HEK293 (cell line): Measurements from ENCODE around the gene ATP11C.

ENCODE experiments used
- BCL11A ChIP-seq: fragments of 450-650 bp; formaldehyde crosslinking; IDR thresholded peaks from 2 replicates; pipeline ENCODE4 v1.5.1; 2016; ENCODE audit warnings: low read depth, missing biosample characterization, missing genetic modification characterization
- KLF10 ChIP-seq: fragments of 450-650 bp; IDR thresholded peaks from 2 replicates; pipeline ENCODE4 v1.5.1; 2018; ENCODE audit warnings: missing biosample characterization, mild to moderate bottlenecking, missing genetic modification characterization
- ZBTB20 ChIP-seq: fragments of 450-650 bp; formaldehyde crosslinking; IDR thresholded peaks from 2 replicates; pipeline ENCODE4 v1.5.1; 2016; ENCODE audit warnings: missing biosample characterization, missing genetic modification characterization
- ZNF140 ChIP-seq: fragments of 450-650 bp; formaldehyde crosslinking; IDR thresholded peaks from 2 replicates; pipeline ENCODE4 v1.5.1; 2016; ENCODE audit warnings: missing biosample characterization, missing genetic modification characterization
- ZNF311 ChIP-seq: fragments of 450-650 bp; formaldehyde crosslinking; IDR thresholded peaks from 2 replicates; pipeline ENCODE4 v1.5.1; 2017; ENCODE audit warnings: missing biosample characterization, missing genetic modification characterization, borderline replicate concordance
- ZNF423 ChIP-seq: fragments of 450-650 bp; formaldehyde crosslinking; IDR thresholded peaks from 2 replicates; pipeline ENCODE4 v1.5.1; 2016; ENCODE audit warnings: missing biosample characterization, missing genetic modification characterization
- ZNF747 ChIP-seq: fragments of 450-650 bp; formaldehyde crosslinking; IDR thresholded peaks from 2 replicates; pipeline ENCODE4 v1.5.1; 2016; ENCODE audit warnings: missing biosample characterization, missing genetic modification characterization
- TF ChIP-seq, protein P1 (sequence below): fragments of 450-650 bp; formaldehyde crosslinking; IDR thresholded peaks from 2 replicates; pipeline ENCODE4 v1.5.1; 2016; ENCODE audit warnings: missing biosample characterization, missing genetic modification characterization, borderline replicate concordance
- TF ChIP-seq, protein P2 (sequence below): fragments of 450-650 bp; formaldehyde crosslinking; IDR thresholded peaks from 2 replicates; pipeline ENCODE4 v1.5.1; 2016; ENCODE audit warnings: missing biosample characterization, missing genetic modification characterization
- TF ChIP-seq, protein P3 (sequence below): fragments of 450-650 bp; formaldehyde crosslinking; IDR thresholded peaks from 2 replicates; pipeline ENCODE4 v1.5.1; 2016; ENCODE audit warnings: missing biosample characterization, missing genetic modification characterization
- TF ChIP-seq, protein P4 (sequence below): fragments of 450-650 bp; formaldehyde crosslinking; IDR thresholded peaks from 2 replicates; pipeline ENCODE4 v1.5.1; 2016; ENCODE audit warnings: missing biosample characterization, missing genetic modification characterization
- TF ChIP-seq, protein P5 (sequence below): fragments of 450-650 bp; formaldehyde crosslinking; IDR thresholded peaks from 2 replicates; pipeline ENCODE4 v1.5.1; 2016; ENCODE audit warnings: missing biosample characterization, missing genetic modification characterization

ATP11C gene

DNA sequence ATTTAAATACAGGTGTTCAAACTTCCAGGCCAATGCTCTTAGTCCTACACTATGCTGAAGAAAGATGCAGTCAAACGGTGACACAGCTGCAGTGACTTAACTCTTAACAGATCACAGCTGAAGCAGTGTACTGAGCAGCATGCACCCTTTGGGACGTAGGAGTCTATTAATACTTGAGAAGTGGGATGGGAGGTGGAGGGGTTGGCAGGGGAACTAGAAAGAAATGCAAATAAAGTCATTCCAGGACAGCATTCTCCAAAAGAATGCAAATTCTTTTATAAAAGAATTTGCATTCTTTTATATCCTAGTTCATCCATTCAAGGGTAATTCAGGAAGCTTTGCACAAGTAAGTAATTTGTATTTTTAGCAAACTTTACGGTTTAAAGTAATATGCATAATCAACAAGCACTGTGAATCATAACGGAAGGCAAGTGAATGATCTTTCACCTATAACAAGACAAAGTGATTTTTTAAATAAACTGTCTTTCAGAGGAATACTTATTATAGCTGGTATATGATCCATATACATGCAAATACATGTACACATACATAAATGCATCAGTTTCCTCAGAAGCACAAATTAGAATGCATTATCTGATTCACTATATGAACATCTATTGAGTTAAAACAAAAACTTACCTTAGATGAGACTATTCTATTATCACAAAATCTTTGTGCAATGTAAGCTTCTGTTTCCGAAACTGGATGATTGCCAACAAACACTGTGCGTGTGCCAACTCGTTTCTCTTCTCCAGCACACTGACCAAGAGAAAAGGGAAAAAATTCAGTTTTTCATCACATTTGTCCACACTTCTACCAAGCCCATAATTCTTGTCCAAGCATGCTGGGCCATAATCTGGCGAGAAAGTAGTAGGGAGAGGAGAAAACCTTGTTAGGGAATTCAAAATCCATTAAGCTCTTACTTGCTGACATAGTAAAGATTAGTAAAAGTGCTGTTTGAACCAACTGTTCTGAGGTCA, 106.5 kb downstream of the ATP11C start (continued):
- TF ChIP-seq, protein P1, sequence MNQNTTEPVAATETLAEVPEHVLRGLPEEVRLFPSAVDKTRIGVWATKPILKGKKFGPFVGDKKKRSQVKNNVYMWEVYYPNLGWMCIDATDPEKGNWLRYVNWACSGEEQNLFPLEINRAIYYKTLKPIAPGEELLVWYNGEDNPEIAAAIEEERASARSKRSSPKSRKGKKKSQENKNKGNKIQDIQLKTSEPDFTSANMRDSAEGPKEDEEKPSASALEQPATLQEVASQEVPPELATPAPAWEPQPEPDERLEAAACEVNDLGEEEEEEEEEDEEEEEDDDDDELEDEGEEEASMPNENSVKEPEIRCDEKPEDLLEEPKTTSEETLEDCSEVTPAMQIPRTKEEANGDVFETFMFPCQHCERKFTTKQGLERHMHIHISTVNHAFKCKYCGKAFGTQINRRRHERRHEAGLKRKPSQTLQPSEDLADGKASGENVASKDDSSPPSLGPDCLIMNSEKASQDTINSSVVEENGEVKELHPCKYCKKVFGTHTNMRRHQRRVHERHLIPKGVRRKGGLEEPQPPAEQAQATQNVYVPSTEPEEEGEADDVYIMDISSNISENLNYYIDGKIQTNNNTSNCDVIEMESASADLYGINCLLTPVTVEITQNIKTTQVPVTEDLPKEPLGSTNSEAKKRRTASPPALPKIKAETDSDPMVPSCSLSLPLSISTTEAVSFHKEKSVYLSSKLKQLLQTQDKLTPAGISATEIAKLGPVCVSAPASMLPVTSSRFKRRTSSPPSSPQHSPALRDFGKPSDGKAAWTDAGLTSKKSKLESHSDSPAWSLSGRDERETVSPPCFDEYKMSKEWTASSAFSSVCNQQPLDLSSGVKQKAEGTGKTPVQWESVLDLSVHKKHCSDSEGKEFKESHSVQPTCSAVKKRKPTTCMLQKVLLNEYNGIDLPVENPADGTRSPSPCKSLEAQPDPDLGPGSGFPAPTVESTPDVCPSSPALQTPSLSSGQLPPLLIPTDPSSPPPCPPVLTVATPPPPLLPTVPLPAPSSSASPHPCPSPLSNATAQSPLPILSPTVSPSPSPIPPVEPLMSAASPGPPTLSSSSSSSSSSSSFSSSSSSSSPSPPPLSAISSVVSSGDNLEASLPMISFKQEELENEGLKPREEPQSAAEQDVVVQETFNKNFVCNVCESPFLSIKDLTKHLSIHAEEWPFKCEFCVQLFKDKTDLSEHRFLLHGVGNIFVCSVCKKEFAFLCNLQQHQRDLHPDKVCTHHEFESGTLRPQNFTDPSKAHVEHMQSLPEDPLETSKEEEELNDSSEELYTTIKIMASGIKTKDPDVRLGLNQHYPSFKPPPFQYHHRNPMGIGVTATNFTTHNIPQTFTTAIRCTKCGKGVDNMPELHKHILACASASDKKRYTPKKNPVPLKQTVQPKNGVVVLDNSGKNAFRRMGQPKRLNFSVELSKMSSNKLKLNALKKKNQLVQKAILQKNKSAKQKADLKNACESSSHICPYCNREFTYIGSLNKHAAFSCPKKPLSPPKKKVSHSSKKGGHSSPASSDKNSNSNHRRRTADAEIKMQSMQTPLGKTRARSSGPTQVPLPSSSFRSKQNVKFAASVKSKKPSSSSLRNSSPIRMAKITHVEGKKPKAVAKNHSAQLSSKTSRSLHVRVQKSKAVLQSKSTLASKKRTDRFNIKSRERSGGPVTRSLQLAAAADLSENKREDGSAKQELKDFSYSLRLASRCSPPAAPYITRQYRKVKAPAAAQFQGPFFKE (tag by site-specific recombination): no peak
- TF ChIP-seq ZNF311 (tag by site-specific recombination) (no peak), KLF10 (tag by site-specific recombination) (no peak), ZNF423 (no peak), ZNF747 (no peak), ZBTB20 (tag by site-specific recombination) (no peak), ZNF140 (tag by site-specific recombination) (no peak), BCL11A (tag by site-specific recombination) (no peak)
- TF ChIP-seq, protein P2, sequence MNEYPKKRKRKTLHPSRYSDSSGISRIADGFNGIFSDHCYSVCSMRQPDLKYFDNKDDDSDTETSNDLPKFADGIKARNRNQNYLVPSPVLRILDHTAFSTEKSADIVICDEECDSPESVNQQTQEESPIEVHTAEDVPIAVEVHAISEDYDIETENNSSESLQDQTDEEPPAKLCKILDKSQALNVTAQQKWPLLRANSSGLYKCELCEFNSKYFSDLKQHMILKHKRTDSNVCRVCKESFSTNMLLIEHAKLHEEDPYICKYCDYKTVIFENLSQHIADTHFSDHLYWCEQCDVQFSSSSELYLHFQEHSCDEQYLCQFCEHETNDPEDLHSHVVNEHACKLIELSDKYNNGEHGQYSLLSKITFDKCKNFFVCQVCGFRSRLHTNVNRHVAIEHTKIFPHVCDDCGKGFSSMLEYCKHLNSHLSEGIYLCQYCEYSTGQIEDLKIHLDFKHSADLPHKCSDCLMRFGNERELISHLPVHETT (tag by site-specific recombination): no peak
- TF ChIP-seq, protein P3, sequence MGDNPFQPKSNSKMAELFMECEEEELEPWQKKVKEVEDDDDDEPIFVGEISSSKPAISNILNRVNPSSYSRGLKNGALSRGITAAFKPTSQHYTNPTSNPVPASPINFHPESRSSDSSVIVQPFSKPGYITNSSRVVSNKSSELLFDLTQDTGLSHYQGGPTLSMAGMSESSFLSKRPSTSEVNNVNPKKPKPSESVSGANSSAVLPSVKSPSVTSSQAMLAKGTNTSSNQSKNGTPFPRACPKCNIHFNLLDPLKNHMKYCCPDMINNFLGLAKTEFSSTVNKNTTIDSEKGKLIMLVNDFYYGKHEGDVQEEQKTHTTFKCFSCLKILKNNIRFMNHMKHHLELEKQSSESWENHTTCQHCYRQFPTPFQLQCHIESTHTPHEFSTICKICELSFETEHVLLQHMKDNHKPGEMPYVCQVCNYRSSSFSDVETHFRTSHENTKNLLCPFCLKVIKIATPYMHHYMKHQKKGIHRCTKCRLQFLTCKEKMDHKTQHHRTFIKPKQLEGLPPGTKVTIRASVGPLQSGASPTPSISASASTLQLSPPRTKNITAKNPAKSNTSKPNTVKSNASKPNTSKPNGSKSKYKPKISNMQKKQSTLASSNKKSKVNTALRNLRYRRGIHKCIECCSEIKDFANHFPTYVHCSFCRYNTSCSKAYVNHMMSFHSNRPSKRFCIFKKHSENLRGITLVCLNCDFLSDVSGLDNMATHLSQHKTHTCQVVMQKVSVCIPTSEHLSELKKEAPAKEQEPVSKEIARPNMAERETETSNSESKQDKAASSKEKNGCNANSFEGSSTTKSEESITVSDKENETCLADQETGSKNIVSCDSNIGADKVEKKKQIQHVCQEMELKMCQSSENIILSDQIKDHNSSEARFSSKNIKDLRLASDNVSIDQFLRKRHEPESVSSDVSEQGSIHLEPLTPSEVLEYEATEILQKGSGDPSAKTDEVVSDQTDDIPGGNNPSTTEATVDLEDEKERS (tag by site-specific recombination): no peak
- TF ChIP-seq, protein P4, sequence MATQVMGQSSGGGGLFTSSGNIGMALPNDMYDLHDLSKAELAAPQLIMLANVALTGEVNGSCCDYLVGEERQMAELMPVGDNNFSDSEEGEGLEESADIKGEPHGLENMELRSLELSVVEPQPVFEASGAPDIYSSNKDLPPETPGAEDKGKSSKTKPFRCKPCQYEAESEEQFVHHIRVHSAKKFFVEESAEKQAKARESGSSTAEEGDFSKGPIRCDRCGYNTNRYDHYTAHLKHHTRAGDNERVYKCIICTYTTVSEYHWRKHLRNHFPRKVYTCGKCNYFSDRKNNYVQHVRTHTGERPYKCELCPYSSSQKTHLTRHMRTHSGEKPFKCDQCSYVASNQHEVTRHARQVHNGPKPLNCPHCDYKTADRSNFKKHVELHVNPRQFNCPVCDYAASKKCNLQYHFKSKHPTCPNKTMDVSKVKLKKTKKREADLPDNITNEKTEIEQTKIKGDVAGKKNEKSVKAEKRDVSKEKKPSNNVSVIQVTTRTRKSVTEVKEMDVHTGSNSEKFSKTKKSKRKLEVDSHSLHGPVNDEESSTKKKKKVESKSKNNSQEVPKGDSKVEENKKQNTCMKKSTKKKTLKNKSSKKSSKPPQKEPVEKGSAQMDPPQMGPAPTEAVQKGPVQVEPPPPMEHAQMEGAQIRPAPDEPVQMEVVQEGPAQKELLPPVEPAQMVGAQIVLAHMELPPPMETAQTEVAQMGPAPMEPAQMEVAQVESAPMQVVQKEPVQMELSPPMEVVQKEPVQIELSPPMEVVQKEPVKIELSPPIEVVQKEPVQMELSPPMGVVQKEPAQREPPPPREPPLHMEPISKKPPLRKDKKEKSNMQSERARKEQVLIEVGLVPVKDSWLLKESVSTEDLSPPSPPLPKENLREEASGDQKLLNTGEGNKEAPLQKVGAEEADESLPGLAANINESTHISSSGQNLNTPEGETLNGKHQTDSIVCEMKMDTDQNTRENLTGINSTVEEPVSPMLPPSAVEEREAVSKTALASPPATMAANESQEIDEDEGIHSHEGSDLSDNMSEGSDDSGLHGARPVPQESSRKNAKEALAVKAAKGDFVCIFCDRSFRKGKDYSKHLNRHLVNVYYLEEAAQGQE (tag by site-specific recombination): no peak
- TF ChIP-seq, protein P5, sequence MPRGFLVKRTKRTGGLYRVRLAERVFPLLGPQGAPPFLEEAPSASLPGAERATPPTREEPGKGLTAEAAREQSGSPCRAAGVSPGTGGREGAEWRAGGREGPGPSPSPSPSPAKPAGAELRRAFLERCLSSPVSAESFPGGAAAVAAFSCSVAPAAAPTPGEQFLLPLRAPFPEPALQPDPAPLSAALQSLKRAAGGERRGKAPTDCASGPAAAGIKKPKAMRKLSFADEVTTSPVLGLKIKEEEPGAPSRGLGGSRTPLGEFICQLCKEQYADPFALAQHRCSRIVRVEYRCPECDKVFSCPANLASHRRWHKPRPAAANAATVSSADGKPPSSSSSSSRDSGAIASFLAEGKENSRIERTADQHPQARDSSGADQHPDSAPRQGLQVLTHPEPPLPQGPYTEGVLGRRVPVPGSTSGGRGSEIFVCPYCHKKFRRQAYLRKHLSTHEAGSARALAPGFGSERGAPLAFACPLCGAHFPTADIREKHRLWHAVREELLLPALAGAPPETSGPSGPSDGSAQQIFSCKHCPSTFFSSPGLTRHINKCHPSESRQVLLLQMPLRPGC (tag by site-specific recombination): no peak
